Measurements from ENCODE around the gene HFE.

- TF ChIP-seq CTCF (IDR thresholded peaks at IDR 0.05) (no peak), POLR2AphosphoS5 (IDR thresholded peaks at IDR 0.05) (no peak)
Measured at GRCh38 chr6:26109772-26110171, 22.5 kb downstream of the HFE start.
